ENCODE data around the gene POLRMT. TPM values are rescaled to one million over a fixed set of nuclear protein-coding genes. Genes with fewer than 3 reads are reported as not detected.
"Not testable (repeated sequence)": the region's sequence is repeated elsewhere in the genome, so short reads cannot be mapped to it uniquely, and the experiment has no call there.

Gene POLRMT
- total and polyA plus RNA-seq, 4 donors: 16.0 to 41.4 (median 35.1) TPM

DNA sequence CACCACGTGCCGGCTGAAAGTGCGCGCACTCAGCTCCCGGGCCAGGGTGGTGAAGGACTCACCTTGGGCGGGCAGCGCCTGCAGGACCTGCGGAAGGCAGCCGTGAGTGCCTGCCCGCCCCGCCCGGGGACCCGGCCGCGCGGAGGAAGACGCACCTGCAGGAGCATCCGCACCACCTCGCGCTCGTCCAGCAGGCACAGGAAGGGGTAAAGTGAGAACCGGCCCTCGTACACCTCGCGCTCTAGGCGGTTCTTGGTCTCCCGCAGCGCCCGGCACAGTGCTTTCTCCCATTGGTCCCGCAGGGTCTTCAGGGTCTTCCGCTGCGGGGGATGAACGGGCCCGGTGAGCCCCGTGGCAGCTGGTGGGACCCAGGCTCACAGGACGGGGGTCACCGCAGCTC, 10.7 kb downstream of the POLRMT start:
- H3K27me3 ChIP-seq (ENCODE audit: control insufficient read depth in 4 of 4, insufficient read depth in 4 of 4, low read length in 3 of 4): no peaks in the 10 kb centered on the region
- no peak overlapping the region for H3K4me3 ChIP-seq (ENCODE audit: low read depth in 1 of 3, low read length in 3 of 3)
- H3K4me1 ChIP-seq (ENCODE audit: control insufficient read depth in 4 of 4, insufficient read depth in 4 of 4, low read length in 3 of 4): no peaks in the 10 kb centered on the region
- no peak for DNase-seq (ENCODE audit: low spot score)
- H3K36me3 ChIP-seq (ENCODE audit: control insufficient read depth in 4 of 4, insufficient read depth in 3 of 4, low read depth in 1 of 4, low read length in 3 of 4): peaks cover 7 to 56% (median 30%) of the 10 kb centered on the region in 4 donors
- no peak for TF ChIP-seq SP1 (IDR thresholded peaks at IDR 0.05)
- TF ChIP-seq FOXA1 (IDR thresholded peaks at IDR 0.05): no peak
- TF ChIP-seq GABPA (IDR thresholded peaks at IDR 0.05 in 1 of 2, conservative IDR thresholded peaks at IDR 0.05 in 1 of 2): no peak
- no peak overlapping the region for H3K27ac ChIP-seq (ENCODE audit: low read depth in 1 of 2, low read length in 2 of 2)
- H3K9me3 ChIP-seq (ENCODE audit: control insufficient read depth in 4 of 4, low read length in 3 of 4): no peaks in the 10 kb centered on the region
- H3K9ac ChIP-seq (ENCODE audit: low read depth in 1 of 2, low read length in 2 of 2): no peak overlapping the region
- whole genome bisulfite sequencing: 96% methylated on average over 37 of the region's 37 CpGs

DNA sequence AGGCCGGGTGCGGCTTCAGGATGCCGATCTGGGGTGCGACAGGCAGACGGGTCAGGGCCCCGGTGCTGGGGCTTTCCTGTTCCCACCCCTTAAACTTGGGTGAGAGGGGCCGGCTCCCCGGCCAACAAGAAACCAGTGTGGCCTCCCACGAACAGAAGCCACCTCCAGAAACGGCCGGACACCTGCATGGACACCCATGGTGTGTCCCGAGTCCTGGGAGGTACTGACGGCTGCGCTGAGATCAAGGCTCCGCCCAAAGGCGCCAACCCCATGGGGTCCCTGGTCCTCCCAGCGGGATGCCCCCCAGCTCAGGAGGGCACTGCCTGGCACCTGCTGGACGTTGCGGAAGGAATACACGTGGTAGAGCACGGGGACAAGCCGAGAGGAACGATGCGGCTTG, 11.5 kb downstream of the POLRMT start:
- 94% methylated on average over 24 of the region's 24 CpGs for WGBS
- DNase-seq (ENCODE audit: low spot score): no peak
- no peaks in the 10 kb centered on the region for H3K27me3 ChIP-seq (ENCODE audit: control insufficient read depth in 4 of 4, insufficient read depth in 4 of 4, low read length in 3 of 4)

DNA sequence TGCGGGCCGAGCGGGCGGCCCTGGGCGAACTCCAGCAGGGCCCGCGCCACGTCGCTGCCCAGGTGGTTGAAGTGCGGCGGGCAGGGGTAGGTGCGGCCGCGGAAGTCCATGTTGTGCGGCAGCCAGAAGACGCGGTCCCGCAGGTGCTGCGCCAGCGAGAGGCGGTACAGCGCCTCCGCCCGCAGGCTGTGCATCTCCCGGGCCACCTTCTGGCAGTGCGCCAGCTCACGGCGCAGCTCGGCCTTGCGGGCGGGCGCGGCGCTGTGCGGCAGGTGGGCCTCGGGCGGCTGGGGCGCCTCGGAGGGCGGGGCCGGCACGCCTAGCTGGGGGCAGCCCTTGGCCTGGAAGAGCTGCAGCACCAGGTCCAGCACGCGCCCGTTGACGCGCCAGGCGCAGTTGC, 12.1 kb downstream of the POLRMT start:
- not testable (repeated sequence) for H3K4me1 ChIP-seq (ENCODE audit: control insufficient read depth in 4 of 4, insufficient read depth in 4 of 4, low read length in 3 of 4); H3K27me3 ChIP-seq (ENCODE audit: control insufficient read depth in 4 of 4, insufficient read depth in 4 of 4, low read length in 3 of 4); DNase-seq (ENCODE audit: low spot score); H3K27ac ChIP-seq (ENCODE audit: low read depth in 1 of 2, low read length in 2 of 2); H3K9me3 ChIP-seq (ENCODE audit: control insufficient read depth in 4 of 4, low read length in 3 of 4); H3K4me3 ChIP-seq (ENCODE audit: low read depth in 1 of 3, low read length in 3 of 3); H3K9ac ChIP-seq (ENCODE audit: low read depth in 1 of 2, low read length in 2 of 2)
- H3K36me3 ChIP-seq (ENCODE audit: control insufficient read depth in 4 of 4, insufficient read depth in 3 of 4, low read depth in 1 of 4, low read length in 3 of 4): peaks cover 7 to 58% (median 31%) of the 10 kb centered on the region in 4 donors
- WGBS: 98% methylated on average over 48 of the region's 48 CpGs

More for the DNA sequence above, 11.5 kb downstream of the POLRMT start:
- TF ChIP-seq RAD21 (IDR thresholded peaks at IDR 0.05) (no peak), RXRA (IDR thresholded peaks at IDR 0.05) (no peak), HNF4A (conservative IDR thresholded peaks at IDR 0.05) (no peak), TAF1 (conservative IDR thresholded peaks at IDR 0.05) (no peak), GABPA (IDR thresholded peaks at IDR 0.05 in 1 of 2, conservative IDR thresholded peaks at IDR 0.05 in 1 of 2) (no peak), YY1 (IDR thresholded peaks at IDR 0.05) (no peak), HNF4G (IDR thresholded peaks at IDR 0.05) (no peak), FOXA1 (IDR thresholded peaks at IDR 0.05) (no peak), FOXA2 (IDR thresholded peaks at IDR 0.05) (no peak), NR2F2 (IDR thresholded peaks at IDR 0.05) (no peak), JUND (IDR thresholded peaks at IDR 0.05) (no peak), SP1 (IDR thresholded peaks at IDR 0.05) (no peak), EGR1 (IDR thresholded peaks at IDR 0.05; ENCODE audit: low read depth in 2 of 2) (no peak)
- TF ChIP-seq, protein P1, sequence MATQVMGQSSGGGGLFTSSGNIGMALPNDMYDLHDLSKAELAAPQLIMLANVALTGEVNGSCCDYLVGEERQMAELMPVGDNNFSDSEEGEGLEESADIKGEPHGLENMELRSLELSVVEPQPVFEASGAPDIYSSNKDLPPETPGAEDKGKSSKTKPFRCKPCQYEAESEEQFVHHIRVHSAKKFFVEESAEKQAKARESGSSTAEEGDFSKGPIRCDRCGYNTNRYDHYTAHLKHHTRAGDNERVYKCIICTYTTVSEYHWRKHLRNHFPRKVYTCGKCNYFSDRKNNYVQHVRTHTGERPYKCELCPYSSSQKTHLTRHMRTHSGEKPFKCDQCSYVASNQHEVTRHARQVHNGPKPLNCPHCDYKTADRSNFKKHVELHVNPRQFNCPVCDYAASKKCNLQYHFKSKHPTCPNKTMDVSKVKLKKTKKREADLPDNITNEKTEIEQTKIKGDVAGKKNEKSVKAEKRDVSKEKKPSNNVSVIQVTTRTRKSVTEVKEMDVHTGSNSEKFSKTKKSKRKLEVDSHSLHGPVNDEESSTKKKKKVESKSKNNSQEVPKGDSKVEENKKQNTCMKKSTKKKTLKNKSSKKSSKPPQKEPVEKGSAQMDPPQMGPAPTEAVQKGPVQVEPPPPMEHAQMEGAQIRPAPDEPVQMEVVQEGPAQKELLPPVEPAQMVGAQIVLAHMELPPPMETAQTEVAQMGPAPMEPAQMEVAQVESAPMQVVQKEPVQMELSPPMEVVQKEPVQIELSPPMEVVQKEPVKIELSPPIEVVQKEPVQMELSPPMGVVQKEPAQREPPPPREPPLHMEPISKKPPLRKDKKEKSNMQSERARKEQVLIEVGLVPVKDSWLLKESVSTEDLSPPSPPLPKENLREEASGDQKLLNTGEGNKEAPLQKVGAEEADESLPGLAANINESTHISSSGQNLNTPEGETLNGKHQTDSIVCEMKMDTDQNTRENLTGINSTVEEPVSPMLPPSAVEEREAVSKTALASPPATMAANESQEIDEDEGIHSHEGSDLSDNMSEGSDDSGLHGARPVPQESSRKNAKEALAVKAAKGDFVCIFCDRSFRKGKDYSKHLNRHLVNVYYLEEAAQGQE (IDR thresholded peaks at IDR 0.05): no peak
- TF ChIP-seq, protein P2, sequence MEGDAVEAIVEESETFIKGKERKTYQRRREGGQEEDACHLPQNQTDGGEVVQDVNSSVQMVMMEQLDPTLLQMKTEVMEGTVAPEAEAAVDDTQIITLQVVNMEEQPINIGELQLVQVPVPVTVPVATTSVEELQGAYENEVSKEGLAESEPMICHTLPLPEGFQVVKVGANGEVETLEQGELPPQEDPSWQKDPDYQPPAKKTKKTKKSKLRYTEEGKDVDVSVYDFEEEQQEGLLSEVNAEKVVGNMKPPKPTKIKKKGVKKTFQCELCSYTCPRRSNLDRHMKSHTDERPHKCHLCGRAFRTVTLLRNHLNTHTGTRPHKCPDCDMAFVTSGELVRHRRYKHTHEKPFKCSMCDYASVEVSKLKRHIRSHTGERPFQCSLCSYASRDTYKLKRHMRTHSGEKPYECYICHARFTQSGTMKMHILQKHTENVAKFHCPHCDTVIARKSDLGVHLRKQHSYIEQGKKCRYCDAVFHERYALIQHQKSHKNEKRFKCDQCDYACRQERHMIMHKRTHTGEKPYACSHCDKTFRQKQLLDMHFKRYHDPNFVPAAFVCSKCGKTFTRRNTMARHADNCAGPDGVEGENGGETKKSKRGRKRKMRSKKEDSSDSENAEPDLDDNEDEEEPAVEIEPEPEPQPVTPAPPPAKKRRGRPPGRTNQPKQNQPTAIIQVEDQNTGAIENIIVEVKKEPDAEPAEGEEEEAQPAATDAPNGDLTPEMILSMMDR (IDR thresholded peaks at IDR 0.05; ENCODE audit: low read depth, low read length, missing input control): no peak
- TF ChIP-seq, protein P3, sequence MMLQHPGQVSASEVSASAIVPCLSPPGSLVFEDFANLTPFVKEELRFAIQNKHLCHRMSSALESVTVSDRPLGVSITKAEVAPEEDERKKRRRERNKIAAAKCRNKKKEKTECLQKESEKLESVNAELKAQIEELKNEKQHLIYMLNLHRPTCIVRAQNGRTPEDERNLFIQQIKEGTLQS (IDR thresholded peaks at IDR 0.05): no peak
- TF ChIP-seq, protein P4, sequence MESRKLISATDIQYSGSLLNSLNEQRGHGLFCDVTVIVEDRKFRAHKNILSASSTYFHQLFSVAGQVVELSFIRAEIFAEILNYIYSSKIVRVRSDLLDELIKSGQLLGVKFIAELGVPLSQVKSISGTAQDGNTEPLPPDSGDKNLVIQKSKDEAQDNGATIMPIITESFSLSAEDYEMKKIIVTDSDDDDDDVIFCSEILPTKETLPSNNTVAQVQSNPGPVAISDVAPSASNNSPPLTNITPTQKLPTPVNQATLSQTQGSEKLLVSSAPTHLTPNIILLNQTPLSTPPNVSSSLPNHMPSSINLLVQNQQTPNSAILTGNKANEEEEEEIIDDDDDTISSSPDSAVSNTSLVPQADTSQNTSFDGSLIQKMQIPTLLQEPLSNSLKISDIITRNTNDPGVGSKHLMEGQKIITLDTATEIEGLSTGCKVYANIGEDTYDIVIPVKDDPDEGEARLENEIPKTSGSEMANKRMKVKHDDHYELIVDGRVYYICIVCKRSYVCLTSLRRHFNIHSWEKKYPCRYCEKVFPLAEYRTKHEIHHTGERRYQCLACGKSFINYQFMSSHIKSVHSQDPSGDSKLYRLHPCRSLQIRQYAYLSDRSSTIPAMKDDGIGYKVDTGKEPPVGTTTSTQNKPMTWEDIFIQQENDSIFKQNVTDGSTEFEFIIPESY (IDR thresholded peaks at IDR 0.05): no peak
- Histone ChIP-seq H3K9ac (ENCODE audit: low read depth in 1 of 2, low read length in 2 of 2) (no peak overlapping the region), H3K4me1 (ENCODE audit: control insufficient read depth in 4 of 4, insufficient read depth in 4 of 4, low read length in 3 of 4) (no peaks in the 10 kb centered on the region), H3K9me3 (ENCODE audit: control insufficient read depth in 4 of 4, low read length in 3 of 4) (no peaks in the 10 kb centered on the region), H3K27ac (ENCODE audit: low read depth in 1 of 2, low read length in 2 of 2) (no peak overlapping the region), H3K36me3 (ENCODE audit: control insufficient read depth in 4 of 4, insufficient read depth in 3 of 4, low read depth in 1 of 4, low read length in 3 of 4) (peaks cover 7 to 58% (median 31%) of the 10 kb centered on the region in 4 donors), H3K4me3 (ENCODE audit: low read depth in 1 of 3, low read length in 3 of 3) (no peak overlapping the region)

All from liver (tissue), 9 donors.